ENCODE results near the gene DSCAML1.

DNA sequence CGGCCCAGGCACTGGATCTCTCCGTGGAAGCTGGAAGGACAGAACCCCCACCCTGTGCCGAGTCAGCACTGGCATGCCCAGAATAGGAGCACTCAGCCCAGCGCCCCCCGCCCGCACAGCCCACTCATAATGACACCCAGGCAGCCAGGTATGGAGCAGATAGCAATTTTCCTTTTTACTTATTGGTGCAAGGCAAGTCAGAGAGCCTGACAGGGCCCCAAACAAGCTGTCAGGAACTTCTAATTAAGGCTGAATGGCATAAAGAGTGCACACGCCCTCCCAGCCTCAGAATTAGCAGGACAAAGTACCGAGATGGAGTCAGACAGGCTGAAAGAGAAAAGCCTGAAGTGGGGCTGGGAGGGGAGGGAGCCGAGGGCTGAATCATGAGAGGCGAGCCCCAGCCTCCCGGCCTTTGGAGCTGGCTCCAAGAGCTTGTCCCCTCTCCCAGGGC is 76.9 kb downstream of the DSCAML1 start:
- TF ChIP-seq, protein P1, sequence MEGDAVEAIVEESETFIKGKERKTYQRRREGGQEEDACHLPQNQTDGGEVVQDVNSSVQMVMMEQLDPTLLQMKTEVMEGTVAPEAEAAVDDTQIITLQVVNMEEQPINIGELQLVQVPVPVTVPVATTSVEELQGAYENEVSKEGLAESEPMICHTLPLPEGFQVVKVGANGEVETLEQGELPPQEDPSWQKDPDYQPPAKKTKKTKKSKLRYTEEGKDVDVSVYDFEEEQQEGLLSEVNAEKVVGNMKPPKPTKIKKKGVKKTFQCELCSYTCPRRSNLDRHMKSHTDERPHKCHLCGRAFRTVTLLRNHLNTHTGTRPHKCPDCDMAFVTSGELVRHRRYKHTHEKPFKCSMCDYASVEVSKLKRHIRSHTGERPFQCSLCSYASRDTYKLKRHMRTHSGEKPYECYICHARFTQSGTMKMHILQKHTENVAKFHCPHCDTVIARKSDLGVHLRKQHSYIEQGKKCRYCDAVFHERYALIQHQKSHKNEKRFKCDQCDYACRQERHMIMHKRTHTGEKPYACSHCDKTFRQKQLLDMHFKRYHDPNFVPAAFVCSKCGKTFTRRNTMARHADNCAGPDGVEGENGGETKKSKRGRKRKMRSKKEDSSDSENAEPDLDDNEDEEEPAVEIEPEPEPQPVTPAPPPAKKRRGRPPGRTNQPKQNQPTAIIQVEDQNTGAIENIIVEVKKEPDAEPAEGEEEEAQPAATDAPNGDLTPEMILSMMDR (IDR thresholded peaks at IDR 0.05): no peak
- no peak for TF ChIP-seq POLR2A (IDR thresholded peaks at IDR 0.05)
- no peak for TF ChIP-seq EP300 (IDR thresholded peaks at IDR 0.05)
- no peak for TF ChIP-seq POLR2AphosphoS5 (IDR thresholded peaks at IDR 0.05)

Data from upper lobe of left lung (tissue), 4 donors.